HEK293T (cell line): ENCODE results near the gene ARAP2.

Source experiments
- ARNT ChIP-seq: fragments of 450-650 bp; IDR thresholded peaks from 2 replicates; pipeline ENCODE4 v1.6.1; 2017; ENCODE audit warnings: mild to moderate bottlenecking
- ELF4 ChIP-seq: fragments of 450-650 bp; IDR thresholded peaks from 2 replicates; pipeline ENCODE4 v1.6.1; 2017; ENCODE audit warnings: antibody characterized with exemption
- FOXK2 ChIP-seq: fragments of 450-650 bp; IDR thresholded peaks from 2 replicates; pipeline ENCODE4 v1.6.1; 2016; ENCODE audit warnings: mild to moderate bottlenecking
- FOXM1 ChIP-seq: fragments of 450-650 bp; IDR thresholded peaks from 2 replicates; pipeline ENCODE4 v1.6.1; 2017; ENCODE audit warnings: mild to moderate bottlenecking, borderline replicate concordance
- LEF1 ChIP-seq: fragments of 450-650 bp; IDR thresholded peaks from 2 replicates; pipeline ENCODE4 v1.6.1; 2017; ENCODE audit warnings: mild to moderate bottlenecking, borderline replicate concordance
- PKNOX1 ChIP-seq: fragments of 450-650 bp; IDR thresholded peaks from 2 replicates; pipeline ENCODE4 v1.6.1; 2016
- SP1 ChIP-seq: fragments of 450-650 bp; IDR thresholded peaks from 2 replicates; pipeline ENCODE4 v1.6.1; 2017
- SUZ12 ChIP-seq: fragments of 450-650 bp; IDR thresholded peaks from 2 replicates; pipeline ENCODE4 v1.6.1; 2016; ENCODE audit warnings: mild to moderate bottlenecking
- ZNF384 ChIP-seq: fragments of 450-650 bp; IDR thresholded peaks from 2 replicates; pipeline ENCODE4 v1.6.1; 2016

GRCh38 chr4:36026348-36026880 lies 217.9 kb downstream of the ARAP2 start:
- TF ChIP-seq SP1 (no peak), SUZ12 (no peak), PKNOX1 (no peak), ARNT (no peak), ZNF384 (no peak), ELF4 (no peak), FOXM1 (no peak), FOXK2 (no peak), LEF1 (no peak)
